NOMO-1 treated with dmso at 0.1 percent for 144 hours (cell line): ENCODE data around the gene KLK13.

ENCODE experiments used
- DNase-seq: peaks from one replicate; lab custom pipeline; 2025; ENCODE audit not compliant: unreplicated experiment; lab: John Stamatoyannopoulos, UW

The KLK13 gene

GRCh38 chr19:51023946-51024345 lies 40.9 kb downstream of the KLK13 start:
- DNase-seq, result no peak

DNA sequence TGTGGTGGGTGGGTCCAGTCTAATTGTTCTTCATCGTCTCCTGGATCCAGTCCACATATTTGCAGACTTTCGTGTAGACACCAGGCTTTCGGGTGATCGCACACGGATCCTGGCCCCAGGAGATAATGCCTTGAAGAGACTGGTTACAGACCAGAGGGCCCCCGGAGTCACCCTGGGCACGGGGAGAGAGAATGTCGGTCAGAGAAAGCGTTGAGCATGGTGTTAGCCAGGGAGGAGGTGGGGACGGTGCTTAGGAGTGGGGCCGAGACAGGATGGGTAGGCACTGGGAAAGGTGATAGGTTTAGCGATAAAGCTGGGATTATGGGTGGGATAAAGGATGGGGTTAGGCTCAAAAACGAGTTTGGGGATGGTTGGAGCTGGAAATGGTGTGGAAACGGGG lies 42.4 kb downstream of the KLK13 start:
- DNase-seq, result no peak

- DNase-seq, result no peak
These were observed 43.8 kb downstream of the KLK13 start for GRCh38 chr19:51020988-51021651.

DNA sequence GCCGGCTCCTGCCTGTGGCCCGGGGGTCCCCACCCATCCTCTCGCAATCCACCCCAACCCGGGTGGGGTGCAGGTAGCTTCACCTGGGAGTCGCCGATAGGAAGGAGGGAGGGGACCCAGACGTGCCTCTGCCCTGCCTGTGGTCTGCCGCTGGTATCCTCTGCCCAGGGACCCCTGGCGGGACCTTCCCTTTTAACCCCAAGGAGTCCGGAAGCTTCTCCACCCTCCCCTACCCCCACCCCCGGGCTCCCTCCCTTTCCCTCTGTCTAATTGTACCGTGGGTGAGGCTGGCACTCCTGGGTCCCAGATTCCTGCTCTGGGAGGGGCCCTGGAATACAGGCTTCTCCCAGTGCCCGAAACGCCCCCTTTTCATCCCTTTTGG lies 45.4 kb downstream of the KLK13 start, which contains the start of gene KLK10:
TSS of gene KLK10 (minus strand) at position 166 of the 382 bp plus-strand sequence. CDS start 579 bp downstream, outside the sequence.
- DNase-seq, result no peak

DNA sequence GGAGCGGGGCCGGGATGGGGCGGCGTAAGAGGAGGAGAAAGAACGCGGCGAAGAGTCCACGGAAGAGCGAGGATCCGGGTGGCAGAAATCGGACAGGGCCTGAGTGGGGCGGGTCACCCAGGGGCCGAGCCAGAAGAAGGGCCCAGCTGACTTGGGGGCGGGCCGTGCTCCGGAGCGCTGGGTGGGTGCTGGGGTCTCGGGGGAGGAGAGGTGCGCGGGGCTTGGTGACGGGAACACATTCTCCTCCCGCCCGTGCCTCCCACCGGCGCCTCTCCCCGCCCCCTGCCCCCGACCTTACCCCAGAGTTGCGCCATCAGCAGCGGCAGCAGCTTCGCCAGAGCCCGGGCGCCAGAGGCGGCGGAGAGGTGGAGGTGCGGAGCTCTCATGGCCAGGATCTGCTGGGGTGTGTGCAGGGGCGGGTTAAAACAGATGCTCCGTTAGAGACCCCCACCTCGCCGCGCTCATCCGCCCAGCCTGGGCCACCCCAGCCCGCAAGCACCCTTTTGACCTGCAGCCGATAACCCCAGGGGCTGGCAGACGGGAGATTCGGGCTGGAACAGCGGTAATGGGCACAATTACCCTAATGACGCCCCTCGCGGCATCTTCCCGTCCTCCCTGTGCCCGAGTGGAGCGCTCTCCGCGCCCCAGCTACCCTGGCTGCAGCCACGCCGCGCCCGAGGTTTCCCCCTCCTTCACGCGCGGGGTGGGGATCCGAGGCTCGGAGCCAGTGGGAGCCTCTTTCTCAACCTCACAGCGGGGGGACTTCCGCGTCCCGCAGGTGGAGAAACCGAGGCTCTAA lies 45.9 kb downstream of the KLK13 start:
- DNase-seq, result no peak

DNA sequence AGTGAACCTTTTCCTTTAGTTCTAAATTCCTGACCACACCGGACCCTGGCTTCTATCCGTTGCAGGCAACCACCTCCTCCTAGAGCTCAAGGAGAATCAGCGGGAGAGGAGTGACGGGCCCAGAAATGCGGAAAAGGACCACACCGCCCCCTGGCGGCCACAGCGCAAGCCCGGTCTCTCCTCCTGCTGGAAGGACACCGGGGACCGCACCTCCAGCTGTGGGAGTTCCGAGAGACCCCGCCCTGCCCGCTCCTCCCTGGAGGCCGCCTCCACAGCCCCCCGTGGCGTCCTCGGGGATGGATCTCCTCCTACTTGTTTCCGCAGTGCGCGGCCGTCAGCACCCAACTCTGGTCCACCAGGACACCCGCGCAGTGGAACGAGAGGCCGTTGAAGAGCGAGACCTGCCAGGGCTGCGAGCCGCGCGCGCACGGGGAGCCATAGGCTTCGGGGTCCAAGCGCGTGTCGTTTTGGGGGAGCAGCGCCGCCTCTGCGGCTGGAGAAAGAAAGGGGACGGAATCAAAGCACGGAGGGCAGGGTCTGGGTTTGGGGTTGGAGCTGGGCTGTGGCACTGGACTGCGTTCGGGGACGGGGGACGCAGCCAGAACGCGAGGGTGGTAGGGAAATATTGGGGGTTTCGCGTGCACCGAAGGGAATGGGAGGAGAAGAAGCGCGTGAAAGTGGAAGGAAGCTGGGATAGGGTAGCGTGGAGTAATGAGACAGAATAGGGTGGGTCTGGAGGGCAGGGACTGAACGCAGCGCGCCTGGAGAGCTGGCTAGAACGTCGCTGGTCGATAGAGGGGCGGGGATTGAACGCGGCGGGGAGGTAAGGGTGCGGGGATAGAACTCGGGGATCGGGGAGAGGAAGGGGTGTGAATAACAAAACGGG lies 47.9 kb downstream of the KLK13 start:
- peak; percentile 43 for DNase-seq

GRCh38 chr19:51015691-51016267 lies 49.1 kb downstream of the KLK13 start:
- DNase-seq, result no peak

DNA sequence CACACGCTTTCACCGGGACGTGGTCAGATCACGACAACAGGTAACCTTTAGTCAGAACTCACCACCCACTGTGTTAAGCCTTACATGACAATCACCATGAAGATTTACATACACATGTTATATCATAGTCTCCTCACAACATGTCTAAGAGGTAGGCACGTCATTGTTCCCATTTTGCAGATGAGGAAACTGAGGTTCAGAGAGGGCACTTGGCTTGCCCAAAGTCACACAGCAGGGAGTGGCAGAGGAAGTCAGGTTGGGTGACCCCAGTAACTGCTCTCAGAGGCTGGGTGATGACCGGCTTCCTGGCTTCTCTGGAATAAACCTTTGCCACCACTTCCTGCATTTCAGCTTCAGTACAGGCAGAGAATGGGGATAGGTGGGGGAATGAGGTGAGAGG lies 50.6 kb downstream of the KLK13 start:
- DNase-seq, result no peak

- no peak for DNase-seq
These were observed 52.2 kb downstream of the KLK13 start for GRCh38 chr19:51012661-51013190.

DNA sequence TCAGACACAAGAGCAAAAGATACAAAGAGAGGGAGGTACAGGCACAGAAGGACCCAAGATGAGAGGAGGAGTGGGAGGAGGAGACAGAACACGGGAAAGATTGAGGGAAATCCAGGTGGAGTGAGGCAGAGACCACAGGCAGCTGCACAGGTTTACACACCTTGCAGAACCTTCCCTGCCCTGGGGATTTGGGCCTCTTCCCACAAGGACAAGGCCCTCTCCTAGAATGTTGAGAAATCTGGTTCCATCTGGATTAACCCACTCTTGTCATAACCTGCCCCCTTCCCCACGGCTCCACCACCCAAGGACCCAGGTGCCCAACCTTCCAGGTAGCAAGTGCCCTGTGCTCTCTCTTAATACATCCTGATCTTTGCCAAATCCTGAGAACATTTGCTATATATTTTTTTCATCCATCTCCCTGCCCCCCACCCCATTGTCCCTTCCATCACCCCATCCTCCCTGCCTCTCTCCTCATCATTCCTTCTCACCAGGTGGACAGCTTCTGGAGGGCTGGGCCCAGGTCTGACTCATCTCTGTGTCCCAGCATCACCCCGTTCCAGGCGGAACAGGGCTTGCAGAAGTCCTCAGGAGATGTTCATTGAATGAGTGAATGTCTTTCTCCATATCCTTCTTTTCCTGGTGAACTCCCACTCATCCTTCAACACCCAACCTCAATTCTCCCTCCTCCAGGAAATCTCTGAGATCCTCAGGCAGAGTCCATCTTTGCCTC lies 54.7 kb downstream of the KLK13 start:
- no peak for DNase-seq

DNA sequence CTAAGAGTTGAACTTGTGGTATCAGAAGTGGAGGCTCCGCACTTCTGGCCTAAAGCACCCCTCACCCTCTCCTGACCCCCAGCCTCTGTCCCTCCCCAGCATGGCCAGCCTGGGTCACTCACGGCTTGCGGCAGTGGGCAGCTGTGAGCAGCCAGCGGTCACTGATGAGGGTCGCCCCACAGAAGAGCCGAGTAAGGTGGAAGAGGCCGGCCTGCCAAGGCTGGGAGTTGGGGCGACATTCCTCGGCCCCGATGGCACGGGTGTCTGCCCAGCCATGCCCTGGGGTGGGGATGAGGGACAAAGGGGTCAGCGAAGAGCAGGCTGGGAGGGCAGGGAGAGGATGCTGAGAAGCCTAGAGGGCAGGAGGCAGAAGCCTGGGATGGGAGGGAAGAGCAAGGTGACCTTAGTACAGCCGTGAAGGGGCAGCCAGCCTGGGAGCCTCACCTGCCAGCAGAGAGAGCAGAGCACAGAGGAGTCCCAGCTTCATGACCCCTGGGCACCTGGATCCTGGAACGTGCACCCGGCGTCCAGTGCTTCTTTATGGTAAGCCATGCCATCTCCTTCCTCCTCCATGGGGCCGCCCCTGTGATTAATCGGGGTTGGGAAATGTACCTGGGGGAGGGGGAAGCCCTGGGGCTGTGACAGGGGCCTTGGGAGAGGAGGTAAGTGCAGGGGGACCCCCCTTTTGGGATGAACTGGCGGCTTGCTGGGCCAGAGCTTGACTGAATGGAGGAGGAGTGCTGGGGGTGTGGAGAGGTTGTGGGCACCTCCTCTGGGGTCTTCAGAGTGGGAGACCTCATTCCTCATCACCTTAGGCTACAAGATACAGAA lies 55.6 kb downstream of the KLK13 start:
- DNase-seq, result no peak

DNA sequence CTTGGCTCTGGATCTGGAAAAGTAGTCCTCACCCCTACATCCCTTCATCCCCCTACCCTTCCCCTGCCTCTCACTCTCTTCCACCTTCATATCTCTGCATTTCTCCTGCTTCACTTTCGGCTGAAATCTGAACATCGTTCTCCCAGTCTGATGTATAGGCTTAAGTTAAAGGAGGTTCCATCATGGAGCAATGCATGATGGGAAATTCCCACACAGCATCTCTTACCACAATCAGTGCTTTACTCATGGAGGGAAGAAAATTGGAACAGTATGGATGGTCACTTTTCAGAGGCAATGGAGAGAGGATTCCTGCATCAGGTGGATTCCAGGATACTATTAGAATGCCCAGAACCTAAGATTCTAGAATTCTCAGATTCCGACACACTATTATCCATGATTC lies 57.4 kb downstream of the KLK13 start:
- no peak for DNase-seq

DNA sequence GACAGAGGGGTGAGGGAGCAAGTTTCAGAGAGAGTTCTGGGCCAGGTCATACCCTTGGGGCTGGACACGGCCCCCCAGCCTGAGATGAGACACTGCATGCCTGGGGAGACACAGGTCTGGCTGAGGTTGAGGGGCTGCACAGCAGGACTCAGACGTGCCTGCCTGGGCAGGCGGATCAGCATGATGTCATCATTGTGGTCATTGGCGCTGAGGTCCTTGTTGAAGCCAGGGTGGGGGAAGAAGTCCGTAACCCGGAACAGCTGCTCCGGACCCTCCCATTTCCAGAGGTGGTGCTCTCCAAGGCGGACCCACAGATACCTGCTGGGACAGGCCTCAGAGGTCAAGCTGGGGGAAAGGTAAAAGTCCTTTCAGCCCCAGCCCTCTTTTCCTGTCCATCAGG lies 58.5 kb downstream of the KLK13 start:
- DNase-seq, result no peak
